Activated B cell treated with CpG ODN at 0.5 μM for 24 hours (primary cell): ENCODE results near the gene GALNT5. TPM values are rescaled to one million over a fixed set of nuclear protein-coding genes. Genes with fewer than 3 reads are reported as not detected.

Experiments
- ATAC-seq: fragments of 200-7000 bp; cut with Tn5 transposase; one replicate; pipeline ENCODE4 v1.10.0; 2021; ENCODE audit warnings: low read depth, mild to moderate bottlenecking, moderate library complexity
- CTCF ChIA-PET: fragments of 350-600 bp; sonication (Branson Sonifier 250); formaldehyde crosslinking; loops from one replicate; lab custom pipeline; 2021; ENCODE audit warnings: antibody characterized with exemption; lab: Charles Lee
- POLR2A ChIA-PET: fragments of 350-600 bp; sonication (Branson Sonifier 250); formaldehyde crosslinking; loops from one replicate; lab custom pipeline; 2021; ENCODE audit warnings: antibody characterized with exemption; lab: Charles Lee
- DNase-seq: peaks from one replicate; pipeline ENCODE4 v3.0.0; 2022
- H3K27ac Mint-ChIP-seq: one replicate; pipeline ENCODE4 v1.8.0; 2020; ENCODE audit warnings: mixed read lengths
- H3K27me3 Mint-ChIP-seq: one replicate; pipeline ENCODE4 v1.8.0; 2021; ENCODE audit warnings: mixed read lengths
- H3K36me3 Mint-ChIP-seq: one replicate; pipeline ENCODE4 v1.8.0; 2021; ENCODE audit warnings: low read depth, mixed read lengths
- H3K4me1 Mint-ChIP-seq: one replicate; pipeline ENCODE4 v1.8.0; 2021; ENCODE audit warnings: mixed read lengths
- H3K4me3 Mint-ChIP-seq: one replicate; pipeline ENCODE4 v1.8.0; 2020; ENCODE audit warnings: mild to moderate bottlenecking, mixed read lengths
- H3K9me3 Mint-ChIP-seq: one replicate; pipeline ENCODE4 v1.8.0; 2020; ENCODE audit warnings: mixed read lengths
- CTCF ChIP-seq: fragments of 200-600 bp; IDR thresholded peaks from one replicate; pipeline ENCODE4 v1.8.0; 2022; ENCODE audit warnings: antibody characterized with exemption, mild to moderate bottlenecking
- intact Hi-C: fragments of 100-400 bp; cut with micrococcal nuclease; formaldehyde crosslinking; loops from one replicate; pipeline ENCODE4 v1.15.1; 2024
- total RNA-seq: library from RNA; stranded (reverse); gene quantifications from 2 replicates; pipeline ENCODE4 v1.2.3, GENCODE V29; 2022

The GALNT5 gene
- total RNA-seq, 1 donor from 2014 or later, result not detected

- no peak overlapping the region for H3K27ac Mint-ChIP-seq
- no peaks in the 10 kb centered on the region for H3K36me3 Mint-ChIP-seq
- no peak for ATAC-seq
- no peaks in the 10 kb centered on the region for H3K9me3 Mint-ChIP-seq
- intact Hi-C loops, result no loop called here
- H3K4me3 Mint-ChIP-seq, result no peak overlapping the region
- POLR2A ChIA-PET, result no interaction called here
- H3K4me1 Mint-ChIP-seq, result no peaks in the 10 kb centered on the region
- CTCF ChIA-PET, result interaction anchor here (0.9 kb wide), 1 partner anchor 715 kb away, joined by 3 read pairs; no protein-coding TSS in a partner anchor
- H3K27me3 Mint-ChIP-seq, result peaks cover 12% of the 10 kb centered on the region
- no peak for TF ChIP-seq CTCF
- DNase-seq, result no peak
These were observed 39.0 kb downstream of the GALNT5 start for GRCh38 chr2:157296490-157296889.

- H3K9me3 Mint-ChIP-seq, result no peaks in the 10 kb centered on the region
- H3K36me3 Mint-ChIP-seq, result no peaks in the 10 kb centered on the region
- POLR2A ChIA-PET, result no interaction called here
- intact Hi-C loops, result no loop called here
- no peak for TF ChIP-seq CTCF
- H3K4me3 Mint-ChIP-seq, result no peak overlapping the region
- CTCF ChIA-PET, result interaction anchor here (0.9 kb wide), 1 partner anchor 714 kb away, joined by 3 read pairs; no protein-coding TSS in a partner anchor
- no peak overlapping the region for H3K27ac Mint-ChIP-seq
- ATAC-seq, result no peak
- no peak for DNase-seq
- H3K27me3 Mint-ChIP-seq, result peaks cover 15% of the 10 kb centered on the region
- no peaks in the 10 kb centered on the region for H3K4me1 Mint-ChIP-seq
These were observed 39.5 kb downstream of the GALNT5 start for GRCh38 chr2:157296958-157297357.

- Mint-ChIP-seq H3K4me1 (peaks cover 2% of the 10 kb centered on the region), H3K4me3 (no peak overlapping the region), H3K27ac (no peak overlapping the region), H3K9me3 (no peaks in the 10 kb centered on the region), H3K27me3 (peaks cover 19% of the 10 kb centered on the region), H3K36me3 (no peaks in the 10 kb centered on the region)
- no peak for ATAC-seq
- POLR2A ChIA-PET, result no interaction called here
- intact Hi-C loops, result no loop called here
- no peak for DNase-seq
- CTCF ChIA-PET, result interaction anchor here (0.7 to 9.4 kb wide), 21 partner anchors 9 to 1453 kb away, joined by 3 to 99 read pairs (median 7); partner anchors contain the start of genes ACVR1C and ERMN
- TF ChIP-seq CTCF, result no peak
These were observed 43.8 kb downstream of the GALNT5 start for GRCh38 chr2:157301307-157301706.

- H3K4me3 Mint-ChIP-seq, result no peak overlapping the region
- ATAC-seq (peak; percentile 69), DNase-seq (no peak)
- H3K36me3 Mint-ChIP-seq, result no peaks in the 10 kb centered on the region
- TF ChIP-seq CTCF, result peak; percentile 53
- no peaks in the 10 kb centered on the region for H3K9me3 Mint-ChIP-seq
- ChIA-PET CTCF (interaction anchor here (0.6 to 9.4 kb wide), 47 partner anchors 9 to 1456 kb away, joined by 3 to 99 read pairs (median 4); partner anchors contain the start of genes ACVR1C, CYTIP and ERMN), POLR2A (interaction anchor here (0.6 to 0.7 kb wide), 5 partner anchors 17 to 596 kb away, joined by 4 to 6 read pairs (median 5); no protein-coding TSS in a partner anchor)
- no peak overlapping the region for H3K27ac Mint-ChIP-seq
- H3K27me3 Mint-ChIP-seq, result peaks cover 13% of the 10 kb centered on the region
- intact Hi-C loops, result loop anchor here (1.0 to 2.0 kb wide), 8 partner anchors 190 to 1816 kb away; no protein-coding TSS in a partner anchor
- H3K4me1 Mint-ChIP-seq, result peaks cover 6% of the 10 kb centered on the region
These were observed 45.1 kb downstream of the GALNT5 start for GRCh38 chr2:157302492-157303099.

- POLR2A ChIA-PET, result no interaction called here
- Mint-ChIP-seq H3K9me3 (no peaks in the 10 kb centered on the region), H3K36me3 (no peaks in the 10 kb centered on the region), H3K4me1 (peaks cover 6% of the 10 kb centered on the region), H3K27me3 (peaks cover 8% of the 10 kb centered on the region), H3K27ac (no peak overlapping the region), H3K4me3 (no peak overlapping the region)
- intact Hi-C loops, result loop anchor here (2.0 kb wide), 1 partner anchor 1815 kb away; no protein-coding TSS in a partner anchor
- ATAC-seq (no peak), DNase-seq (no peak)
- TF ChIP-seq CTCF, result no peak
- CTCF ChIA-PET, result interaction anchor here (1.1 to 9.4 kb wide), 12 partner anchors 12 to 1450 kb away, joined by 3 to 99 read pairs (median 16); partner anchors contain the start of gene ERMN
These were observed 46.1 kb downstream of the GALNT5 start for GRCh38 chr2:157303612-157304011.
